ENCODE data around the gene SPRR3.

Gene SPRR3

GRCh38 chr1:153001382-153001781 lies at the start of gene SPRR3:
Gene SPRR3 (plus strand): TSS chr1:153001749. CDS start chr1:153003021, 1,272 bp downstream.
- DNase-seq, result no peak

- DNase-seq, result no peak
Observed at GRCh38 chr1:152953761-152954160, 47.8 kb upstream of the SPRR3 start.

- DNase-seq, result no peak
Observed at GRCh38 chr1:152954436-152954835, 47.1 kb upstream of the SPRR3 start.

- DNase-seq, result no peak
Observed at GRCh38 chr1:152957561-152957960, 44.0 kb upstream of the SPRR3 start.

GRCh38 chr1:152959273-152959672 lies 42.3 kb upstream of the SPRR3 start:
- no peak for DNase-seq

- DNase-seq, result no peak
Observed at GRCh38 chr1:152959801-152960451, 41.6 kb upstream of the SPRR3 start.

GRCh38 chr1:152960452-152961044 lies 41.0 kb upstream of the SPRR3 start:
- no peak for DNase-seq

- DNase-seq, result no peak
Observed at GRCh38 chr1:152961226-152961891, 40.2 kb upstream of the SPRR3 start.

- no peak for DNase-seq
Observed at GRCh38 chr1:152962876-152963415, 38.6 kb upstream of the SPRR3 start.

- DNase-seq, result no peak
Observed at GRCh38 chr1:152964536-152964935, 37.0 kb upstream of the SPRR3 start.

- DNase-seq, result no peak
Observed at GRCh38 chr1:152965853-152966252, 35.7 kb upstream of the SPRR3 start.

- no peak for DNase-seq
Observed at GRCh38 chr1:152967201-152967600, 34.3 kb upstream of the SPRR3 start.

- DNase-seq, result no peak
Observed at GRCh38 chr1:152968248-152968647, 33.3 kb upstream of the SPRR3 start.

GRCh38 chr1:152969036-152969435 lies 32.5 kb upstream of the SPRR3 start:
- no peak for DNase-seq

GRCh38 chr1:152970495-152970894 lies 31.1 kb upstream of the SPRR3 start, which contains the start of gene SPRR4:
Gene SPRR4 (plus strand): TSS chr1:152970648. CDS start chr1:152971891, 1,243 bp downstream.
- no peak for DNase-seq

GRCh38 chr1:152972196-152972886 lies 29.2 kb upstream of the SPRR3 start:
- DNase-seq, result no peak

- DNase-seq, result no peak
Observed at GRCh38 chr1:152976688-152977087, 24.9 kb upstream of the SPRR3 start.

- no peak for DNase-seq
Observed at GRCh38 chr1:152977614-152978013, 23.9 kb upstream of the SPRR3 start.

GRCh38 chr1:152980676-152981075 lies 20.9 kb upstream of the SPRR3 start:
- no peak for DNase-seq

GRCh38 chr1:152981146-152981871 lies 20.2 kb upstream of the SPRR3 start:
- DNase-seq, result no peak

- DNase-seq, result no peak
Observed at GRCh38 chr1:152982076-152982475, 19.5 kb upstream of the SPRR3 start.

- DNase-seq, result no peak
Observed at GRCh38 chr1:152983234-152983633, 18.3 kb upstream of the SPRR3 start.

- no peak for DNase-seq
Observed at GRCh38 chr1:152983743-152984142, 17.8 kb upstream of the SPRR3 start, which contains the start of gene SPRR1A. Gene SPRR1A (plus strand): TSS chr1:152984081. CDS start chr1:152985231, 1,150 bp downstream.

All from NCI-H774 (cell line).